T-helper 22 cell (primary cell): ENCODE measurements around the gene HHIPL2.
A peak's percentile ranks its signal among the peaks of the same experiment; 100 is the strongest.

Source experiments
- DNase-seq: peaks from one replicate; pipeline ENCODE4 v3.0.0-alpha.2; 2020; ENCODE audit warnings: low read depth

Gene HHIPL2

GRCh38 chr1:222547944-222548671, at the start of gene HHIPL2:
Gene HHIPL2, minus strand, starts transcription at chr1:222548104. Its CDS starts 60 bp downstream, at chr1:222548044.
- no peak for DNase-seq

DNA sequence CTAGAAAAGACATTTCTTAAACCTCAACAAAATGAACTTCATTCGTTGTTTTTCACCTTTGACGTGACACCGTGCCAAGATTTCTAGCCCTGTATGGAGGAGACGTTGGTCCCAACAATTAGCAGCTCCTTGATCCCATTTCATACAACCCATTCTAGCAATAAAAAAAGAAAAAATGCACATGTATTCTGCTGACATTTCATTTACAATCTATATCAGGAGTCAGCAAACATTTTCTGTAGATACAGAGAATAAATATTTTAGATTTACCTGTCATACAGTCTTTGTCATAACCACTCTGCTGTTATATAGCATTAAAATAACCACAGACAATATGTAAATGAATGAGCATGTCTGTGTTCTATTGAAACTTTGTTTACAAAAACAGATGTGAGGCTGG, 48.8 kb upstream of the HHIPL2 start:
- DNase-seq: no peak

GRCh38 chr1:222594789-222595188, 46.9 kb upstream of the HHIPL2 start:
- DNase-seq: no peak

DNA sequence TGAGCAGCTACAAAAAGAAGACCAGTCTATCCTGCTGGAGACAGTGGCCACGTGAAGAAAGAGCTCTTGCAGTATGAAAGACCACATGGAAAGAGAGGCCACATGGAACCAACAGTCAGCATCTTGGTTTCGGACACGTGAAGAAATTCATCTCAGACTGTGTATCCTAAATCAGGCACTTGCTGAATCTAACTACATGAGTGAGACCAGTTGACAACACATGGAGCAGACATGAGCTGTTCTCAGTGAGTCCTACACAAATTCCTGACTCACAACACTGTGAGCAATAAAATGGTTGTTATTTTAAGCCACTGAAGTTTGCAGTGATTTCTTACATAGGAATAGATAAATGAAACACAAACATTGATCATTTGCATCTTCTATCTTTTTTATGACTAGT, 44.3 kb upstream of the HHIPL2 start:
- DNase-seq: no peak

DNA sequence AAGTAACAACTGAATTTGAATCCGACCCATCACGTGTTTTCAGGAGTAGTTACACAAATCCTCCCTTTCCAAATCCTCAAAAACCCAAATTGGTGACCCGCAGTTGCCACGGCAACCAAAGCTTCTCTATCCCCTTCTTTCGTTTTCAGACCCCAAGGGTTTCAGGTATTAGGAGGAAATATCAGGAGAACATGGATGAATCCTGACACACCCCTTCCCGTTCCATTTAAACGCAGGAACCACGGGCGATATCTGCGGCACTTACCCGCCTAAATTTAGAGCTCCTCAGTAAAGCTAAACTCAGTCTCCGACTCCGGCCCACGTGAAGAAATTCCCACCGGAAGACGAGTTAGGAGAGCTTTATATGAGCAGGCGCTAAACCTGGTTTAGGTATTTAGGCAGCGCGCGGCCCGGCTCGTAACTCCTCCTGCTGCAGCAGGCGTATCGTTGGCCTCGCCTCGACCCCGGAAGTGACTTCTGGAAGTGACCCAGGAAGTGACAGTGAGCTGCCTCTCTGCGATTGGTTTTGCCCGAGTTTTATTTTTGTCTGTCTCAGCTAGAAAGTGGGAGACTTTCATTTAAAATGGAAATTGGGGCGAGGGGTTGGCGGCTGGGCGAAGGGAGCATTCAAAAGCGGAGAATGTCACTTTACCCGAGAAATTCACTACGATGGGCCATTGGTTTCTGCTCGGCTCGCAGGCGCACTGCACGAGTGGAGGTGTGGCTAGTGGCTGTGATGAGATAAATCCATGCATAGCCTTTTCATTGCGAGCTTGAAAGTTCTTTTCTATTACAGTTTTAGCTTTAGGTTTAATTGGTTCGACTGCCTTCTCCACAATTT, 41.8 kb upstream of the HHIPL2 start, which contains the start of gene TAF1A:
Gene TAF1A, minus strand, starts transcription at position 472 of the 841 bp plus-strand sequence.
- peak; percentile 82 for DNase-seq

DNA sequence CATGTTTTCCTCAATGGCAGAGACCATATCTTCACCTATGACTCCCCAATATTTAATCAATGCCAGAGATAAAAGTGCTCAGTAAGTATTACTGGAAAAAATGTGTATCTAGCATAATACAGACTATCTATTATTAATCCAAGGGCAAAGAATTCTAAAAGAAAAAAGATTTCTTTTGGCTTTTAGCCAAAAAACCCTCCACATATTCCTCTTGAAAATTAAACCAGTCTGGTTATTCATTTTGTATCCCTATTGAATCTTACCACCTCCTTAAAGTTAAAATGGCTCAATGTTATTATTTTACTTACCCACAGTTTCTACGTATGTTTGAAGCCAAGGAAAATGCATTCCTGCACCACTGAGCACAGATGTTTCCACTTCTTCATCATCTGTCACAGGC, 40.2 kb upstream of the HHIPL2 start:
- DNase-seq: no peak

DNA sequence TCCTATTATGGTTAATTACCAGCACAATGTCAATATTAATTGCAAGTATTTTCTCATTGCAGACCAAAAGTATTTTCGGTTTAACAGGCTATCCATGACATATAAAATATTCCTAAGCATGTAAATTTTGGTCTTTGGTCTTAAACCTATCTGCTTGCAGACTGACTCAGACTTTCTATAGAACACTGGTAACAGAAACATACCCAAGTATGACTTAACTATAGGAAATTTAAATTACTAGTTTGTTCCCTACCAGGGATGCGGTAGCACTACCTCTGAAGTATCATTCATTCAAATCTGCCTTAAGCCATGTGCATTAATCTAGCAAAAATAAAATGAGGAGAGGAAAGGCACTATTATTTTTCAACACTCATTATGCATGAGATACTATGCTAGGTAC, 38.9 kb upstream of the HHIPL2 start:
- no peak for DNase-seq

- DNase-seq: no peak
These were observed 35.2 kb upstream of the HHIPL2 start for GRCh38 chr1:222583079-222583478.

DNA sequence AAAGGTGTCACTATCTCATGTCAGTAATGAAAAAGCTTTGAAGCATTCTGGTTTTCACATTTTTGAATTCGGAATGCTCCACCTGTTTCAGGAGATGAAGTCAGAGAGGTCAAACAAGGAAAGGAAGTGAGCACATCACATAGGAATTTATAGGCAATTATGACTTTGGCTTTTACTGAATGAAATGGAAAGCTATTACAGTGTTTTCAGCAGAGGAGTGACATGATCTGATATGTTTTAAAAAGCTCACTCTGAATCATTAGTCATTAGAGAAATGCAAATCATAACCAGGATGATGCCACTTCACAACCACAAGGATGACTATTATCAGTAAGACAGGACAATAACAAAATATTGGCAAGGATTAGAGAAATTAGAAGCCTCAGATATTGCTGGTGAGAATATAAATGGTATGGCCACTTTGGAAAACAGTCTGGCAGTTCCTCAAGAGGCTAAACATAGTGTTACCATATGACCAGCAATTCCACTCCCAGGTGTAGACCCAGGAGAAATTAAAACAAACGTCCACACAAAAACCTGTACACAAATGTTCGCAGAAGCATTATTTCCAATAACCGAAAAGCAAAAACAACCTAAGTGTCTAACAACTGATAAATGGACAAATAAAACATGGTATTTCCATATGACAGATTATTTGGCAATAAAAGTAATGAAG, 34.3 kb upstream of the HHIPL2 start:
- no peak for DNase-seq

GRCh38 chr1:222579316-222579715, 31.4 kb upstream of the HHIPL2 start:
- DNase-seq: no peak

- DNase-seq: no peak
These were observed 22.9 kb upstream of the HHIPL2 start for GRCh38 chr1:222570837-222571236.

DNA sequence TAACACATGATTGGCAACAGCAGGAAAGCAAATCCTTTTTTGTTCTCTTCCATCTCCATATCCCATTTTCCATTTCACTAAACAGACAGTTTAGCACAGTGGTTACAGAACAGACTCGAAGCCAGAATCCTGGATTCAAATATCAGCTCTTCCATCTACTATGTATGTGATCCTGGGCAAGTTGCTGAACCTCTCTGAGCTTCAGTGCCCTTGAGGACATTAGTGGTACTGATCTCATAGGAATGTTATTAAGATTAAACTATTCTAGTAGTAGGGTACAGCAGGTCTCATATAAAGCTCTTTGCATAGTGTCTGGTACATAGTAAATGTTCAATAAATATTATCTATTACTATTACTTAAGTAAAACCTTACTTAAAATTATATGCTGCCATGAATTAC, 13.8 kb upstream of the HHIPL2 start:
- no peak for DNase-seq

GRCh38 chr1:222557574-222557973, 9.7 kb upstream of the HHIPL2 start:
- DNase-seq: no peak

GRCh38 chr1:222557148-222557547, 9.2 kb upstream of the HHIPL2 start:
- no peak for DNase-seq

GRCh38 chr1:222555992-222556615, 8.2 kb upstream of the HHIPL2 start:
- DNase-seq: no peak

- no peak for DNase-seq
These were observed 6.3 kb upstream of the HHIPL2 start for GRCh38 chr1:222554177-222554576.

GRCh38 chr1:222552882-222553281, 5.0 kb upstream of the HHIPL2 start:
- no peak for DNase-seq

- no peak for DNase-seq
These were observed 667 bp downstream of the HHIPL2 start for GRCh38 chr1:222547260-222547614.

- no peak for DNase-seq
These were observed 1.2 kb downstream of the HHIPL2 start for GRCh38 chr1:222546548-222547259.

DNA sequence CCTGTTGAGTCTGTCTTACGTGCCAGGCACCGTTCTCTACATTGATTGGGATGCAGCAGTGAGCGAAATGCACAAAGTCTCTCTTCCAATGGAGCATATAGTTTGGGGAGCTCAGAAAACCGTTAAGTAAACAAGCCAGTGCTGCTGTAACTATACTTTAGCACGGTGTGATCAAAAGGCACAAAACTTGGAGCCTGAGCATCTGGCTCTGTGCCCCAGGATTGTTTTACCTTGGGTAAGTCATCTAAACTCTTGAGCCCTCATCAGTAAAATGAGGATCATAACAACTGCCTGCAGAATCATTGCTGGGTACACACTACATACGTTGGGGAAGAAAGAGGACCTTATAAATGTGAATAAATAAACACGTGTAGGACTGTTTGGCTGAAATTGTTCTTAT, 1.8 kb downstream of the HHIPL2 start:
- no peak for DNase-seq

DNA sequence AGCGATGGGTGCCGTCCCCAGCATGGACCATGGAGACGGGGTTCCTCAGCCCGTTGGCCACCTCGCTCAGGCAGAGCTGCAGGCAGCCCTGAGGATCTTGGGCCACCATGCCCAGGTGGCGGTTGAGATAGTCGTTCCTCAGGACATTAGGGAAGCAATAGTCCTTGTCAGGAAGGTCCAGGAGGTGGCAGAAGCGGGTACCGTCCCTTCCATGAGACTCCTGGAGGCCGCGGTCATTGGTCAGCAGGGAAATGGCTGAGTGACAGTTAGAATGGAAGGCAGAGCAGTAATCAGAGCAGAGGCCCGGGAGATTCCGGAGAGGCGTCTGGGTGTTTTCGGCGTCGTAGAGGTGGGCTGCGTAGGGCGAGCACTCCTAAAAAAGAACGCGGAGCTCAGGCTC, 4.1 kb downstream of the HHIPL2 start:
- no peak for DNase-seq

GRCh38 chr1:222540598-222540995, 7.3 kb downstream of the HHIPL2 start:
- DNase-seq: no peak
